ENCODE results near the gene PDIK1L. TPM values are rescaled to one million over a fixed set of nuclear protein-coding genes. Genes with fewer than 3 reads are reported as not detected.

Gene PDIK1L
- total and polyA plus RNA-seq, 4 donors = 3.2 to 9.2 (median 4.8) TPM

GRCh38 chr1:26075421-26076144 lies 36.0 kb upstream of the PDIK1L start:
- DNase-seq (ENCODE audit: low spot score) = no peak
- H3K9me3 ChIP-seq (ENCODE audit: control insufficient read depth in 4 of 4, low read length in 3 of 4) = no peaks in the 10 kb centered on the region
- TF ChIP-seq REST (IDR thresholded peaks at IDR 0.05) = no peak
- TF ChIP-seq RAD21 (IDR thresholded peaks at IDR 0.05) = no peak
- peak; percentile 75 to 87 for TF ChIP-seq HNF4A (conservative IDR thresholded peaks at IDR 0.05)
- peak; percentile 83 for TF ChIP-seq SP1 (IDR thresholded peaks at IDR 0.05)
- TF ChIP-seq HNF4G (IDR thresholded peaks at IDR 0.05) = peak; percentile 71
- no peak for TF ChIP-seq GABPA (IDR thresholded peaks at IDR 0.05 in 1 of 2, conservative IDR thresholded peaks at IDR 0.05 in 1 of 2)
- no peak for TF ChIP-seq CTCF (IDR thresholded peaks at IDR 0.05; ENCODE audit: low read depth, low read length, missing input control)
- TF ChIP-seq EGR1 (IDR thresholded peaks at IDR 0.05; ENCODE audit: low read depth in 2 of 2) = no peak
- TF ChIP-seq RXRA (IDR thresholded peaks at IDR 0.05) = peak; percentile 33 to 40
- TF ChIP-seq ZBTB33 (IDR thresholded peaks at IDR 0.05) = no peak
- TF ChIP-seq YY1 (IDR thresholded peaks at IDR 0.05) = no peak
- no peak for TF ChIP-seq NR2F2 (IDR thresholded peaks at IDR 0.05)
- TF ChIP-seq FOXA2 (IDR thresholded peaks at IDR 0.05) = no peak
- no peaks in the 10 kb centered on the region for H3K36me3 ChIP-seq (ENCODE audit: control insufficient read depth in 4 of 4, insufficient read depth in 3 of 4, low read depth in 1 of 4, low read length in 3 of 4)
- no peak overlapping the region for H3K9ac ChIP-seq (ENCODE audit: low read depth in 1 of 2, low read length in 2 of 2)
- peaks cover 5 to 35% (median 24%) of the 10 kb centered on the region in 4 donors for H3K4me1 ChIP-seq (ENCODE audit: control insufficient read depth in 4 of 4, insufficient read depth in 4 of 4, low read length in 3 of 4)
- no peak overlapping the region for H3K27ac ChIP-seq (ENCODE audit: low read depth in 1 of 2, low read length in 2 of 2)
- H3K4me3 ChIP-seq (ENCODE audit: low read depth in 1 of 3, low read length in 3 of 3) = no peak overlapping the region
- no peaks in the 10 kb centered on the region for H3K27me3 ChIP-seq (ENCODE audit: control insufficient read depth in 4 of 4, insufficient read depth in 4 of 4, low read length in 3 of 4)
- WGBS = 69% methylated on average over 3 of the region's 3 CpGs

GRCh38 chr1:26077524-26077923 lies 34.1 kb upstream of the PDIK1L start:
- Histone ChIP-seq H3K27ac (ENCODE audit: low read depth in 1 of 2, low read length in 2 of 2) (no peak overlapping the region), H3K9ac (ENCODE audit: low read depth in 1 of 2, low read length in 2 of 2) (no peak overlapping the region), H3K36me3 (ENCODE audit: control insufficient read depth in 4 of 4, insufficient read depth in 3 of 4, low read depth in 1 of 4, low read length in 3 of 4) (no peaks in the 10 kb centered on the region), H3K27me3 (ENCODE audit: control insufficient read depth in 4 of 4, insufficient read depth in 4 of 4, low read length in 3 of 4) (no peaks in the 10 kb centered on the region), H3K4me3 (ENCODE audit: low read depth in 1 of 3, low read length in 3 of 3) (no peak overlapping the region), H3K4me1 (ENCODE audit: control insufficient read depth in 4 of 4, insufficient read depth in 4 of 4, low read length in 3 of 4) (peaks cover 3 to 29% (median 21%) of the 10 kb centered on the region in 4 donors), H3K9me3 (ENCODE audit: control insufficient read depth in 4 of 4, low read length in 3 of 4) (no peaks in the 10 kb centered on the region)
- TF ChIP-seq FOXA2 (IDR thresholded peaks at IDR 0.05) = no peak
- WGBS = 95% methylated on average over 1 of the region's 1 CpG
- DNase-seq (ENCODE audit: low spot score) = no peak

Measured in liver (tissue), 9 donors.